ENCODE results near the gene IFNA8.
"Not testable (repeated sequence)": the region's sequence is repeated elsewhere in the genome, so short reads cannot be mapped to it uniquely, and the experiment has no call there.

IFNA8 gene

GRCh38 chr9:21408817-21409216 is at the start of gene IFNA8:
TSS of gene IFNA8 (plus strand) at chr9:21409117. CDS start at chr9:21409177, 60 bp downstream.
- no peak for DNase-seq (ENCODE audit: low read depth, low spot score)
- H3K36me3 ChIP-seq (ENCODE audit: insufficient read depth, insufficient read length, low read length) = no peaks in the 10 kb centered on the region
- TF ChIP-seq YY1 (IDR thresholded peaks at IDR 0.05; ENCODE audit: insufficient read depth, insufficient read length) (no peak), SUZ12 (IDR thresholded peaks at IDR 0.05; ENCODE audit: extremely low read depth, insufficient read depth, insufficient read length) (no peak), ZNF274 (IDR thresholded peaks at IDR 0.05; ENCODE audit: low read depth, low read length) (no peak)

GRCh38 chr9:21362287-21362686 is 46.6 kb upstream of the IFNA8 start:
- TF ChIP-seq YY1 (IDR thresholded peaks at IDR 0.05; ENCODE audit: insufficient read depth, insufficient read length) (no peak), SUZ12 (IDR thresholded peaks at IDR 0.05; ENCODE audit: extremely low read depth, insufficient read depth, insufficient read length) (no peak), ZNF274 (IDR thresholded peaks at IDR 0.05; ENCODE audit: low read depth, low read length) (no peak)
- no peaks in the 10 kb centered on the region for H3K36me3 ChIP-seq (ENCODE audit: insufficient read depth, insufficient read length, low read length)
- H3K9ac ChIP-seq (ENCODE audit: insufficient read length, low read depth) = no peak overlapping the region
- no peaks in the 10 kb centered on the region for H3K9me3 ChIP-seq (ENCODE audit: insufficient read depth, low read length)
- H3K4me1 ChIP-seq (ENCODE audit: insufficient read depth, insufficient read length) = no peaks in the 10 kb centered on the region
- DNase-seq (ENCODE audit: low read depth, low spot score) = no peak
- no peaks in the 10 kb centered on the region for H3K27me3 ChIP-seq (ENCODE audit: insufficient read depth, insufficient read length)
- no peak overlapping the region for H3K4me3 ChIP-seq (ENCODE audit: insufficient read length, low read depth)

More at GRCh38 chr9:21408817-21409216, at the start of gene IFNA8:
- H3K9ac ChIP-seq (ENCODE audit: insufficient read length, low read depth) = no peak within 1 kb of the TSS
- H3K27me3 ChIP-seq (ENCODE audit: insufficient read depth, insufficient read length) = no peaks in the 10 kb centered on the region
- H3K4me3 ChIP-seq (ENCODE audit: insufficient read length, low read depth) = no peak within 1 kb of the TSS
- H3K9me3 ChIP-seq (ENCODE audit: insufficient read depth, low read length) = no peaks in the 10 kb centered on the region
- H3K4me1 ChIP-seq (ENCODE audit: insufficient read depth, insufficient read length) = no peaks in the 10 kb centered on the region

GRCh38 chr9:21367169-21367568 is 41.7 kb upstream of the IFNA8 start:
- DNase-seq (ENCODE audit: low read depth, low spot score); H3K9ac ChIP-seq (ENCODE audit: insufficient read length, low read depth); H3K9me3 ChIP-seq (ENCODE audit: insufficient read depth, low read length); H3K4me3 ChIP-seq (ENCODE audit: insufficient read length, low read depth); H3K36me3 ChIP-seq (ENCODE audit: insufficient read depth, insufficient read length, low read length); H3K27me3 ChIP-seq (ENCODE audit: insufficient read depth, insufficient read length); H3K4me1 ChIP-seq (ENCODE audit: insufficient read depth, insufficient read length): not testable (repeated sequence)

GRCh38 chr9:21367957-21368356 is 41.0 kb upstream of the IFNA8 start, which contains the start of gene IFNA13:
TSS of gene IFNA13 (minus strand) at chr9:21368057. CDS start at chr9:21368010, 47 bp downstream.
- H3K36me3 ChIP-seq (ENCODE audit: insufficient read depth, insufficient read length, low read length) = no peaks in the 10 kb centered on the region
- H3K9ac ChIP-seq (ENCODE audit: insufficient read length, low read depth) = no peak within 1 kb of the TSS
- no peak for DNase-seq (ENCODE audit: low read depth, low spot score)
- no peak within 1 kb of the TSS for H3K4me3 ChIP-seq (ENCODE audit: insufficient read length, low read depth)
- no peak for TF ChIP-seq ZNF274 (IDR thresholded peaks at IDR 0.05; ENCODE audit: low read depth, low read length)
- TF ChIP-seq YY1 (IDR thresholded peaks at IDR 0.05; ENCODE audit: insufficient read depth, insufficient read length) = no peak
- no peak for TF ChIP-seq SUZ12 (IDR thresholded peaks at IDR 0.05; ENCODE audit: extremely low read depth, insufficient read depth, insufficient read length)
- H3K4me1 ChIP-seq (ENCODE audit: insufficient read depth, insufficient read length) = no peaks in the 10 kb centered on the region
- no peaks in the 10 kb centered on the region for H3K9me3 ChIP-seq (ENCODE audit: insufficient read depth, low read length)
- no peaks in the 10 kb centered on the region for H3K27me3 ChIP-seq (ENCODE audit: insufficient read depth, insufficient read length)

GRCh38 chr9:21371467-21371866 is 37.5 kb upstream of the IFNA8 start:
- not testable (repeated sequence) for H3K4me3 ChIP-seq (ENCODE audit: insufficient read length, low read depth); H3K9ac ChIP-seq (ENCODE audit: insufficient read length, low read depth); H3K4me1 ChIP-seq (ENCODE audit: insufficient read depth, insufficient read length); DNase-seq (ENCODE audit: low read depth, low spot score); H3K36me3 ChIP-seq (ENCODE audit: insufficient read depth, insufficient read length, low read length); H3K27me3 ChIP-seq (ENCODE audit: insufficient read depth, insufficient read length); H3K9me3 ChIP-seq (ENCODE audit: insufficient read depth, low read length)

GRCh38 chr9:21381448-21382339 is 27.2 kb upstream of the IFNA8 start:
- Histone ChIP-seq H3K27me3 (ENCODE audit: insufficient read depth, insufficient read length) (no peaks in the 10 kb centered on the region), H3K9me3 (ENCODE audit: insufficient read depth, low read length) (no peaks in the 10 kb centered on the region), H3K4me3 (ENCODE audit: insufficient read length, low read depth) (no peak overlapping the region), H3K4me1 (ENCODE audit: insufficient read depth, insufficient read length) (peaks cover 3% of the 10 kb centered on the region), H3K9ac (ENCODE audit: insufficient read length, low read depth) (no peak overlapping the region), H3K36me3 (ENCODE audit: insufficient read depth, insufficient read length, low read length) (no peaks in the 10 kb centered on the region)
- no peak for DNase-seq (ENCODE audit: low read depth, low spot score)
- TF ChIP-seq YY1 (IDR thresholded peaks at IDR 0.05; ENCODE audit: insufficient read depth, insufficient read length) (no peak), ZNF274 (IDR thresholded peaks at IDR 0.05; ENCODE audit: low read depth, low read length) (no peak), SUZ12 (IDR thresholded peaks at IDR 0.05; ENCODE audit: extremely low read depth, insufficient read depth, insufficient read length) (no peak)

- Histone ChIP-seq H3K4me1 (ENCODE audit: insufficient read depth, insufficient read length) (peaks cover 3% of the 10 kb centered on the region), H3K36me3 (ENCODE audit: insufficient read depth, insufficient read length, low read length) (no peaks in the 10 kb centered on the region), H3K27me3 (ENCODE audit: insufficient read depth, insufficient read length) (no peaks in the 10 kb centered on the region), H3K4me3 (ENCODE audit: insufficient read length, low read depth) (no peak overlapping the region), H3K9ac (ENCODE audit: insufficient read length, low read depth) (no peak overlapping the region), H3K9me3 (ENCODE audit: insufficient read depth, low read length) (no peaks in the 10 kb centered on the region)
- TF ChIP-seq YY1 (IDR thresholded peaks at IDR 0.05; ENCODE audit: insufficient read depth, insufficient read length) (no peak), SUZ12 (IDR thresholded peaks at IDR 0.05; ENCODE audit: extremely low read depth, insufficient read depth, insufficient read length) (no peak), ZNF274 (IDR thresholded peaks at IDR 0.05; ENCODE audit: low read depth, low read length) (no peak)
- no peak for DNase-seq (ENCODE audit: low read depth, low spot score)
Measured at GRCh38 chr9:21383627-21384026, 25.3 kb upstream of the IFNA8 start.

Data from NT2/D1 (cell line).